Coronary artery (tissue), 2 donors: ENCODE results near the gene ZNF219.
"Not testable (repeated sequence)": the region's sequence is repeated elsewhere in the genome, so short reads cannot be mapped to it uniquely, and the experiment has no call there.

Experiments used
- DNase-seq: peaks from one replicate; pipeline ENCODE4 v3.0.0-alpha.2; 2017; ENCODE audit warnings: low spot score
- H3K27ac ChIP-seq, 2 donors: fragments of 200-600 bp; sonication (generic); one replicate each; pipeline ENCODE4 v1.5.1; 2016 to 2019
- H3K4me3 ChIP-seq: fragments of 200-600 bp; sonication (generic); 2 replicates; pipeline ENCODE4 v1.5.1; 2016; ENCODE audit warnings: mild to moderate bottlenecking, moderate library complexity
- CTCF ChIP-seq: fragments of 200-600 bp; sonication (generic); IDR thresholded peaks from one replicate; pipeline ENCODE4 v1.5.1; 2019; ENCODE audit warnings: antibody characterized with exemption

ZNF219 gene

GRCh38 chr14:21043974-21044618 is 54.4 kb downstream of the ZNF219 start:
- no peak for TF ChIP-seq CTCF
- Histone ChIP-seq H3K4me3 (no peak overlapping the region), H3K27ac (no peak overlapping the region)
- no peak for DNase-seq

GRCh38 chr14:21043387-21043973 is 55.0 kb downstream of the ZNF219 start:
- Histone ChIP-seq H3K4me3 (no peak overlapping the region), H3K27ac (no peak overlapping the region)
- TF ChIP-seq CTCF = no peak
- DNase-seq = no peak

GRCh38 chr14:21042918-21043317 is 55.5 kb downstream of the ZNF219 start:
- no peak overlapping the region for H3K27ac ChIP-seq
- no peak for DNase-seq
- no peak for TF ChIP-seq CTCF
- no peak overlapping the region for H3K4me3 ChIP-seq

GRCh38 chr14:21041676-21042433 is 56.6 kb downstream of the ZNF219 start, which contains the start of gene RNASE7:
Gene RNASE7, plus strand, starts transcription at chr14:21042362. Its CDS starts 631 bp downstream, at chr14:21042993.
- no peak for TF ChIP-seq CTCF
- Histone ChIP-seq H3K27ac (no peak within 1 kb of the TSS), H3K4me3 (no peak within 1 kb of the TSS)
- no peak for DNase-seq

GRCh38 chr14:21040941-21041340 is 57.5 kb downstream of the ZNF219 start:
- not testable (repeated sequence) for H3K27ac ChIP-seq

GRCh38 chr14:21040370-21040925 is 58.0 kb downstream of the ZNF219 start:
- DNase-seq = no peak
- TF ChIP-seq CTCF = no peak
- Histone ChIP-seq H3K27ac (no peak overlapping the region), H3K4me3 (no peak overlapping the region)

More at GRCh38 chr14:21040941-21041340, 57.5 kb downstream of the ZNF219 start:
- not testable (repeated sequence) for DNase-seq, H3K4me3 ChIP-seq
